H1 (cell line): ENCODE results near the gene NKAIN4.

ENCODE experiments used
- BRCA1 ChIP-seq: IDR thresholded peaks from 2 replicates; pipeline ENCODE4 v1.6.1; 2012; ENCODE audit warnings: low read depth, low read length, improper control_type of control experiment
- CTCF ChIP-seq, 3 experiments: IDR thresholded peaks; 1 replicate in 2 of 3; 2 replicates in 1 of 3; pipeline versions ENCODE4 v1.5.1 to v1.6.1; 2011; ENCODE audit warnings: low read length in 3 of 3, mild to moderate bottlenecking in 3 of 3, inconsistent platforms in 2 of 3, low read depth in 1 of 3, moderate library complexity in 1 of 3; ENCODE audit not compliant: insufficient read depth in 1 of 3; ENCODE audit errors: control extremely low read depth in 1 of 3
- EGR1 ChIP-seq: IDR thresholded peaks from 2 replicates; pipeline ENCODE4 v1.6.1; 2011; ENCODE audit warnings: low read depth, low read length, borderline replicate concordance
- JUN ChIP-seq: IDR thresholded peaks from 2 replicates; pipeline ENCODE4 v1.6.1; 2011; ENCODE audit warnings: low read depth, mild to moderate bottlenecking, improper control_type of control experiment, low read length
- PHF8 ChIP-seq: fragments of 200-600 bp; sonication (generic); conservative IDR thresholded peaks from 2 replicates; pipeline ENCODE4 v1.7.1; 2012; ENCODE audit warnings: low read depth, mild to moderate bottlenecking, inconsistent platforms, low read length, moderate library complexity
- POLR2A ChIP-seq, 2 experiments: IDR thresholded peaks; 1 replicate in 1 of 2; 2 replicates in 1 of 2; pipeline ENCODE4 v1.6.1; 2011; ENCODE audit warnings: low read depth in 2 of 2, low read length in 2 of 2, mild to moderate bottlenecking in 2 of 2; ENCODE audit errors: control extremely low read depth in 1 of 2
- POLR2AphosphoS5 ChIP-seq: IDR thresholded peaks from 2 replicates; pipeline ENCODE4 v1.6.1; 2011; ENCODE audit warnings: low read depth, low read length

- TF ChIP-seq PHF8 (no peak), POLR2A (IDR thresholded peaks at IDR 0.05; ENCODE audit: control extremely low read depth in 1 of 2, low read depth in 2 of 2, low read length in 2 of 2) (no peak), CTCF (IDR thresholded peaks at IDR 0.05; ENCODE audit: control extremely low read depth in 1 of 3, insufficient read depth in 1 of 3, low read depth in 1 of 3, low read length in 3 of 3) (no peak), EGR1 (no peak), JUN (no peak), BRCA1 (no peak), POLR2AphosphoS5 (no peak)
Observed at GRCh38 chr20:63217706-63218105, 36.6 kb downstream of the NKAIN4 start.
